Motor neuron (in vitro differentiated cells): ENCODE results near the gene STK10. TPM values are rescaled to one million over a fixed set of nuclear protein-coding genes. Genes with fewer than 3 reads are reported as not detected.
A peak's percentile ranks its signal among the peaks of the same experiment; 100 is the strongest.

Experiments used
- ATAC-seq, 8 experiments: fragments of 200-7000 bp; cut with Tn5 transposase; replicated peaks in 6 of 8; 2 replicates each; pipeline ENCODE4 v1.8.0; 2021; ENCODE audit warnings: mild to moderate bottlenecking in 8 of 8, moderate library complexity in 8 of 8
- H3K27ac ChIP-seq, 2 donors: fragments of 250-450 bp; sonication (Bioruptor Pico); 2 replicates each; pipeline ENCODE4 v1.9.0; 2021; ENCODE audit warnings: antibody characterized with exemption in 2 of 2, mild to moderate bottlenecking in 2 of 2, moderate library complexity in 1 of 2
- H3K4me1 ChIP-seq, 2 donors: fragments of 250-450 bp; sonication (Bioruptor Pico); replicated peaks in 1 of 2; 2 replicates each; pipeline ENCODE4 v1.6.1; 2021; ENCODE audit warnings: antibody characterized with exemption in 2 of 2, mild to moderate bottlenecking in 2 of 2, moderate library complexity in 1 of 2
- H3K4me3 ChIP-seq, 5 donors: fragments of 250-450 bp; sonication (Bioruptor Pico); 2 replicates each; pipeline ENCODE4 v1.9.0; 2021; ENCODE audit warnings: antibody characterized with exemption in 5 of 5, mild to moderate bottlenecking in 5 of 5, moderate library complexity in 4 of 5
- WGBS, 10 experiments: fragments of 450-650 bp; shearing (Covaris generic); methylation state at CpG; one replicate each; pipeline ENCODE4 v1.0.0; 2022; 5-methylcytosine and 5-hydroxymethylcytosine counted together
- in situ Hi-C, 9 experiments: fragments of 400-800 bp; cut with MboI; loops; one replicate each; pipeline ENCODE4 v1.15.0; 2021; ENCODE audit warnings: low sequenced_read_pairs in 9 of 9, low pct_unique_long_range_greater_than_20kb in 2 of 9; ENCODE audit not compliant: unreplicated experiment in 9 of 9
- total RNA-seq, 8 experiments: library from RNA; unstranded; fragments of 300-600 nt; gene quantifications; 2 replicates each; pipeline versions ENCODE4 v1.2.3 to v1.2.4, GENCODE V29; 2022

Gene STK10
- total RNA-seq, 8 experiments from 2014 or later = 3.6 to 24.6 (median 8.1) TPM

GRCh38 chr5:172185096-172185461, 2.9 kb downstream of the STK10 start:
- 68 to 100% (median 80%) methylated on average over 1 to 6 of the region's 10 CpGs; no CpG with 5 or more reads in 1 of the 10 experiments for WGBS, 10 experiments
- Histone ChIP-seq H3K27ac (no peak overlapping the region), H3K4me1 (peaks cover 6 to 10% of the 10 kb centered on the region in 2 donors), H3K4me3 (no peak overlapping the region)
- no peak for ATAC-seq
- in situ Hi-C loops = loop anchor here in 1 of 9 experiments (10.0 kb wide), 1 partner anchor 80 kb away; no protein-coding TSS in a partner anchor

GRCh38 chr5:172183881-172184280, 4.1 kb downstream of the STK10 start:
- Histone ChIP-seq H3K27ac (no peak overlapping the region), H3K4me1 (peaks cover 6 to 10% of the 10 kb centered on the region in 2 donors), H3K4me3 (no peak overlapping the region)
- WGBS, 10 experiments = 75 to 100% (median 94%) methylated on average over 1 to 3 of the region's 4 CpGs; no CpG with 5 or more reads in 4 of the 10 experiments
- ATAC-seq = no peak
- in situ Hi-C loops = loop anchor here in 1 of 9 experiments (10.0 kb wide), 1 partner anchor 79 kb away; no protein-coding TSS in a partner anchor

GRCh38 chr5:172182291-172182690, 5.7 kb downstream of the STK10 start:
- no peak overlapping the region for H3K4me3 ChIP-seq
- no peak for ATAC-seq
- H3K4me1 ChIP-seq = peaks cover 6 to 10% of the 10 kb centered on the region in 2 donors
- no peak overlapping the region for H3K27ac ChIP-seq
- WGBS, 10 experiments = 93 to 100% (median 98%) methylated on average over 1 to 6 of the region's 6 CpGs; no CpG with 5 or more reads in 2 of the 10 experiments
- in situ Hi-C loops = loop anchor here in 1 of 9 experiments (10.0 kb wide), 1 partner anchor 77 kb away; no protein-coding TSS in a partner anchor

GRCh38 chr5:172180936-172181335, 7.1 kb downstream of the STK10 start:
- Histone ChIP-seq H3K4me3 (no peak overlapping the region), H3K27ac (no peak overlapping the region), H3K4me1 (no peaks in the 10 kb centered on the region)
- WGBS, 10 experiments = 90 to 100% (median 99%) methylated on average over 2 to 9 of the region's 9 CpGs
- ATAC-seq = no peak
- in situ Hi-C loops = loop anchor here in 1 of 9 experiments (10.0 kb wide), 1 partner anchor 76 kb away; no protein-coding TSS in a partner anchor

- Histone ChIP-seq H3K4me1 (peaks cover 2 to 6% of the 10 kb centered on the region in 2 donors), H3K4me3 (no peak overlapping the region), H3K27ac (no peak overlapping the region)
- peak in 1 of 8 experiments; percentile 52 for ATAC-seq
- in situ Hi-C loops = no loop called here
- WGBS, 10 experiments = 63 to 94% (median 75%) methylated on average over 1 to 12 of the region's 18 CpGs; no CpG with 5 or more reads in 3 of the 10 experiments
Observed at GRCh38 chr5:172178991-172179989, 8.7 kb downstream of the STK10 start.

- H3K4me3 ChIP-seq = no peak overlapping the region
- peaks cover 2 to 8% of the 10 kb centered on the region in 2 donors for H3K4me1 ChIP-seq
- in situ Hi-C loops = no loop called here
- no peak overlapping the region for H3K27ac ChIP-seq
- whole genome bisulfite sequencing, 10 experiments = 41 to 97% (median 76%) methylated on average over 2 to 14 of the region's 18 CpGs; no CpG with 5 or more reads in 2 of the 10 experiments
- ATAC-seq = no peak
Observed at GRCh38 chr5:172178301-172178987, 9.6 kb downstream of the STK10 start.

- Histone ChIP-seq H3K4me1 (peaks cover 2 to 8% of the 10 kb centered on the region in 2 donors), H3K4me3 (no peak overlapping the region), H3K27ac (no peak overlapping the region)
- ATAC-seq = no peak
- in situ Hi-C loops = no loop called here
- WGBS, 10 experiments = 78 to 91% (median 82%) methylated on average over 1 to 6 of the region's 7 CpGs; no CpG with 5 or more reads in 6 of the 10 experiments
Observed at GRCh38 chr5:172177176-172177575, 10.8 kb downstream of the STK10 start.

GRCh38 chr5:172175263-172175719, 12.7 kb downstream of the STK10 start:
- Histone ChIP-seq H3K4me3 (no peak overlapping the region), H3K27ac (no peak overlapping the region), H3K4me1 (peaks cover 2 to 8% of the 10 kb centered on the region in 2 donors)
- WGBS, 10 experiments = 50 to 68% methylated on average over 1 to 4 of the region's 7 CpGs; no CpG with 5 or more reads in 8 of the 10 experiments
- peak in 1 of 8 experiments; percentile 10 for ATAC-seq
- in situ Hi-C loops = no loop called here

- no peak overlapping the region for H3K27ac ChIP-seq
- ATAC-seq = peak in 2 of 8 experiments; percentile 72 to 75
- no peak overlapping the region for H3K4me3 ChIP-seq
- in situ Hi-C loops = no loop called here
- 67 to 100% (median 94%) methylated on average over 1 to 6 of the region's 12 CpGs; no CpG with 5 or more reads in 4 of the 10 experiments for WGBS, 10 experiments
- H3K4me1 ChIP-seq = peaks cover 2 to 8% of the 10 kb centered on the region in 2 donors
Observed at GRCh38 chr5:172173564-172174153, 14.4 kb downstream of the STK10 start.

GRCh38 chr5:172172912-172173563, 15.0 kb downstream of the STK10 start:
- 33 to 93% (median 80%) methylated on average over 1 to 3 of the region's 12 CpGs; no CpG with 5 or more reads in 5 of the 10 experiments for WGBS, 10 experiments
- Histone ChIP-seq H3K4me1 (peaks cover 2 to 11% of the 10 kb centered on the region in 2 donors), H3K4me3 (no peak overlapping the region), H3K27ac (no peak overlapping the region)
- in situ Hi-C loops = no loop called here
- peak in 3 of 8 experiments; percentile 29 to 58 (median 34) for ATAC-seq

GRCh38 chr5:172171118-172171517, 16.9 kb downstream of the STK10 start:
- in situ Hi-C loops = no loop called here
- Histone ChIP-seq H3K4me3 (no peak overlapping the region), H3K4me1 (peaks cover 9 to 18% of the 10 kb centered on the region in 2 donors), H3K27ac (no peak overlapping the region)
- 57 to 100% (median 67%) methylated on average over 1 to 8 of the region's 8 CpGs; no CpG with 5 or more reads in 3 of the 10 experiments for WGBS, 10 experiments
- ATAC-seq = no peak

GRCh38 chr5:172170251-172170701, 17.7 kb downstream of the STK10 start:
- no peak for ATAC-seq
- Histone ChIP-seq H3K27ac (no peak overlapping the region), H3K4me1 (peaks cover 9 to 18% of the 10 kb centered on the region in 2 donors), H3K4me3 (no peak overlapping the region)
- in situ Hi-C loops = no loop called here
- 37 to 100% (median 77%) methylated on average over 1 to 6 of the region's 9 CpGs; no CpG with 5 or more reads in 4 of the 10 experiments for WGBS, 10 experiments
